HCT116 (cell line): Measurements from ENCODE around the gene MYO7B.

Experiments used
- EZH2 ChIP-seq: fragments of 200-600 bp; sonication (generic); IDR thresholded peaks from 2 replicates; pipeline ENCODE4 v1.6.1; 2017; ENCODE audit warnings: antibody characterized with exemption, mixed run types
- POLR2A ChIP-seq: IDR thresholded peaks from 2 replicates; pipeline ENCODE4 v1.7.0; 2011; ENCODE audit warnings: borderline replicate concordance; ENCODE audit not compliant: insufficient read depth, insufficient read length; ENCODE audit errors: extremely low read depth
- REST ChIP-seq: IDR thresholded peaks from 2 replicates; pipeline ENCODE4 v1.6.1; 2012; ENCODE audit warnings: low read depth
- SIN3A ChIP-seq: IDR thresholded peaks from 2 replicates; pipeline ENCODE4 v1.6.1; 2012; ENCODE audit warnings: low read depth
- ZNF274 ChIP-seq: fragments of 200-500 bp; sonication (Bioruptor generic); IDR thresholded peaks from 2 replicates; pipeline ENCODE4 v1.6.1; 2014; ENCODE audit warnings: mild to moderate bottlenecking, low read depth, low read length, inconsistent platforms
- TF ChIP-seq, protein P1 (sequence below), 3 experiments: fragments of 200-600 bp in 1 of 3; sonication (generic) in 1 of 3; IDR thresholded peaks in 2 of 3; conservative IDR thresholded peaks in 1 of 3; 2 replicates each; pipeline ENCODE4 v1.5.1; 2012 to 2017; ENCODE audit warnings: low read depth in 2 of 3, low read length in 2 of 3, antibody characterized with exemption in 1 of 3, borderline replicate concordance in 1 of 3, control low read depth in 1 of 3, mild to moderate bottlenecking in 1 of 3, mixed read lengths in 1 of 3, mixed run types in 1 of 3, moderate library complexity in 1 of 3; ENCODE audit not compliant: insufficient read depth in 1 of 3
- TF ChIP-seq, protein P2 (sequence below): IDR thresholded peaks from 2 replicates; pipeline ENCODE4 v1.6.1; 2011; ENCODE audit warnings: mild to moderate bottlenecking, low read length, moderate library complexity; ENCODE audit not compliant: insufficient replicate concordance; ENCODE audit errors: extremely low read depth

- TF ChIP-seq, protein P1, sequence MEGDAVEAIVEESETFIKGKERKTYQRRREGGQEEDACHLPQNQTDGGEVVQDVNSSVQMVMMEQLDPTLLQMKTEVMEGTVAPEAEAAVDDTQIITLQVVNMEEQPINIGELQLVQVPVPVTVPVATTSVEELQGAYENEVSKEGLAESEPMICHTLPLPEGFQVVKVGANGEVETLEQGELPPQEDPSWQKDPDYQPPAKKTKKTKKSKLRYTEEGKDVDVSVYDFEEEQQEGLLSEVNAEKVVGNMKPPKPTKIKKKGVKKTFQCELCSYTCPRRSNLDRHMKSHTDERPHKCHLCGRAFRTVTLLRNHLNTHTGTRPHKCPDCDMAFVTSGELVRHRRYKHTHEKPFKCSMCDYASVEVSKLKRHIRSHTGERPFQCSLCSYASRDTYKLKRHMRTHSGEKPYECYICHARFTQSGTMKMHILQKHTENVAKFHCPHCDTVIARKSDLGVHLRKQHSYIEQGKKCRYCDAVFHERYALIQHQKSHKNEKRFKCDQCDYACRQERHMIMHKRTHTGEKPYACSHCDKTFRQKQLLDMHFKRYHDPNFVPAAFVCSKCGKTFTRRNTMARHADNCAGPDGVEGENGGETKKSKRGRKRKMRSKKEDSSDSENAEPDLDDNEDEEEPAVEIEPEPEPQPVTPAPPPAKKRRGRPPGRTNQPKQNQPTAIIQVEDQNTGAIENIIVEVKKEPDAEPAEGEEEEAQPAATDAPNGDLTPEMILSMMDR (IDR thresholded peaks at IDR 0.05 in 2 of 3, conservative IDR thresholded peaks at IDR 0.05 in 1 of 3; ENCODE audit: borderline replicate concordance in 1 of 3, insufficient read depth in 1 of 3, low read depth in 2 of 3, low read length in 2 of 3), result no peak
- no peak for TF ChIP-seq ZNF274
- no peak for TF ChIP-seq POLR2A
- TF ChIP-seq SIN3A, result no peak
- TF ChIP-seq, protein P2, sequence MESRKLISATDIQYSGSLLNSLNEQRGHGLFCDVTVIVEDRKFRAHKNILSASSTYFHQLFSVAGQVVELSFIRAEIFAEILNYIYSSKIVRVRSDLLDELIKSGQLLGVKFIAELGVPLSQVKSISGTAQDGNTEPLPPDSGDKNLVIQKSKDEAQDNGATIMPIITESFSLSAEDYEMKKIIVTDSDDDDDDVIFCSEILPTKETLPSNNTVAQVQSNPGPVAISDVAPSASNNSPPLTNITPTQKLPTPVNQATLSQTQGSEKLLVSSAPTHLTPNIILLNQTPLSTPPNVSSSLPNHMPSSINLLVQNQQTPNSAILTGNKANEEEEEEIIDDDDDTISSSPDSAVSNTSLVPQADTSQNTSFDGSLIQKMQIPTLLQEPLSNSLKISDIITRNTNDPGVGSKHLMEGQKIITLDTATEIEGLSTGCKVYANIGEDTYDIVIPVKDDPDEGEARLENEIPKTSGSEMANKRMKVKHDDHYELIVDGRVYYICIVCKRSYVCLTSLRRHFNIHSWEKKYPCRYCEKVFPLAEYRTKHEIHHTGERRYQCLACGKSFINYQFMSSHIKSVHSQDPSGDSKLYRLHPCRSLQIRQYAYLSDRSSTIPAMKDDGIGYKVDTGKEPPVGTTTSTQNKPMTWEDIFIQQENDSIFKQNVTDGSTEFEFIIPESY, result no peak
- TF ChIP-seq EZH2, result no peak
- no peak for TF ChIP-seq REST
These were observed 102.3 kb downstream of the MYO7B start for GRCh38 chr2:127637725-127638252.
